Suprapubic skin (tissue), 4 donors: ENCODE measurements around the gene ENPP3.

Source experiments
- EP300 ChIP-seq: sonication (generic); formaldehyde crosslinking; IDR thresholded peaks from one replicate; pipeline ENCODE4 v1.6.1; 2017; ENCODE audit warnings: antibody characterized with exemption
- POLR2A ChIP-seq, 2 donors: fragments of 450-650 bp; IDR thresholded peaks; one replicate each; pipeline ENCODE4 v1.6.1; 2017; ENCODE audit warnings: antibody characterized with exemption in 2 of 2, mild to moderate bottlenecking in 2 of 2, moderate library complexity in 2 of 2
- POLR2AphosphoS5 ChIP-seq, 3 donors: sonication (generic); formaldehyde crosslinking; IDR thresholded peaks; one replicate each; pipeline ENCODE4 v1.6.1; 2017; ENCODE audit warnings: antibody characterized with exemption in 3 of 3
- TF ChIP-seq, protein P1 (sequence below), 2 donors: fragments of 200-600 bp in 1 of 2; fragments of 450-650 bp in 1 of 2; sonication (generic) in 1 of 2; IDR thresholded peaks; one replicate each; pipeline ENCODE4 v1.5.1; 2016 to 2019; ENCODE audit warnings: antibody characterized with exemption in 2 of 2, mild to moderate bottlenecking in 1 of 2, moderate library complexity in 1 of 2

DNA sequence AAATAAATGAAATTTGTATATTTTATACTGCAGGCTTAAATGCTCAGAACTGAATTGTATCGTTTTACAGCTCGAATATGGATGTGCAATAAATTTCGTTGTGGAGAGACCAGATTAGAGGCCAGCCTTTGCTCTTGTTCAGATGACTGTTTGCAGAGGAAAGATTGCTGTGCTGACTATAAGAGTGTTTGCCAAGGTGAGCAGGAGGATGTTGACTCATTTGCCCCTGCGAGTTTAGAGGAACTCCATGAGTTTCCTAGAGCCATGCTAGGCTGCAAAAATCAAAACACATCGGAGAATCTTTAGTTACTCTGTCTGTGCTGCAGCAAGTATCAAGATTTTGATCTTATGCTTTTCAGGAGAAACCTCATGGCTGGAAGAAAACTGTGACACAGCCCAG lies 15.4 kb downstream of the ENPP3 start:
- TF ChIP-seq, protein P1, sequence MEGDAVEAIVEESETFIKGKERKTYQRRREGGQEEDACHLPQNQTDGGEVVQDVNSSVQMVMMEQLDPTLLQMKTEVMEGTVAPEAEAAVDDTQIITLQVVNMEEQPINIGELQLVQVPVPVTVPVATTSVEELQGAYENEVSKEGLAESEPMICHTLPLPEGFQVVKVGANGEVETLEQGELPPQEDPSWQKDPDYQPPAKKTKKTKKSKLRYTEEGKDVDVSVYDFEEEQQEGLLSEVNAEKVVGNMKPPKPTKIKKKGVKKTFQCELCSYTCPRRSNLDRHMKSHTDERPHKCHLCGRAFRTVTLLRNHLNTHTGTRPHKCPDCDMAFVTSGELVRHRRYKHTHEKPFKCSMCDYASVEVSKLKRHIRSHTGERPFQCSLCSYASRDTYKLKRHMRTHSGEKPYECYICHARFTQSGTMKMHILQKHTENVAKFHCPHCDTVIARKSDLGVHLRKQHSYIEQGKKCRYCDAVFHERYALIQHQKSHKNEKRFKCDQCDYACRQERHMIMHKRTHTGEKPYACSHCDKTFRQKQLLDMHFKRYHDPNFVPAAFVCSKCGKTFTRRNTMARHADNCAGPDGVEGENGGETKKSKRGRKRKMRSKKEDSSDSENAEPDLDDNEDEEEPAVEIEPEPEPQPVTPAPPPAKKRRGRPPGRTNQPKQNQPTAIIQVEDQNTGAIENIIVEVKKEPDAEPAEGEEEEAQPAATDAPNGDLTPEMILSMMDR (IDR thresholded peaks at IDR 0.05): no peak
- TF ChIP-seq POLR2AphosphoS5 (IDR thresholded peaks at IDR 0.05) (no peak), POLR2A (IDR thresholded peaks at IDR 0.05) (no peak), EP300 (no peak)
